Suppressor macrophage treated with lipopolysaccharide for 1 hour (primary cell): ENCODE measurements around the gene HACD4.

Experiments
- DNase-seq, 3 donors: peaks; one replicate each; pipeline ENCODE4 v3.0.0-alpha.2; 2020 to 2022

The HACD4 gene, protein sequence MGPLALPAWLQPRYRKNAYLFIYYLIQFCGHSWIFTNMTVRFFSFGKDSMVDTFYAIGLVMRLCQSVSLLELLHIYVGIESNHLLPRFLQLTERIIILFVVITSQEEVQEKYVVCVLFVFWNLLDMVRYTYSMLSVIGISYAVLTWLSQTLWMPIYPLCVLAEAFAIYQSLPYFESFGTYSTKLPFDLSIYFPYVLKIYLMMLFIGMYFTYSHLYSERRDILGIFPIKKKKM

GRCh38 chr9:21031091-21031807 lies at the start of gene HACD4:
HACD4 (minus strand) TSS chr9:21031640; CDS start chr9:21031590, 50 bp downstream.
- peak; percentile 67 to 87 (median 76) for DNase-seq

- no peak for DNase-seq
These were observed 49.4 kb upstream of the HACD4 start for GRCh38 chr9:21080793-21081192.

- DNase-seq = peak; percentile 49 to 67 (median 58)
These were observed 47.3 kb upstream of the HACD4 start for GRCh38 chr9:21078702-21079101.

DNA sequence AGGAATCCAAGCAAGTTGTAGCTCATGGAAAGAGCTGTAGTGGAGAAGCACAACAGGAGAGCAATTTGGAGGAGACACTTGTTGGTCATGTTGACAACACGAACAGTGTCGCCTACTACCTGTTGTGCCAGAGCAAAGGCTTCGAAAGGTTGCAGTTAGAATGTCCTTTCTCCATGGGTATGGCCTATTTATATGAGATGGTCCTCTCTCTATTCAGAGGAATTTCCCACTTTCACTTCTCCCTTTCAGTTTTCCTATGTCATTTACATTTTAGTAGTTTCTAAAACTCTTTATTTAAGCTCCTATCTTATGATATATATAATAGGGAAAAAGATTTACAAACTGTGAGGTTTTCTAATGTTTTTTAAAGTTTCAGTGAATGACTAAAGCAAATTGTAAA lies 46.3 kb upstream of the HACD4 start, which contains the start of gene IFNB1:
IFNB1 (minus strand) TSS at position 162 of the 400 bp plus-strand sequence; CDS start at position 89, 73 bp downstream.
- peak; percentile 73 to 91 (median 91) for DNase-seq

GRCh38 chr9:21075484-21075883 lies 44.0 kb upstream of the HACD4 start:
- no peak for DNase-seq

- DNase-seq = no peak
These were observed 39.5 kb upstream of the HACD4 start for GRCh38 chr9:21070906-21071305.

DNA sequence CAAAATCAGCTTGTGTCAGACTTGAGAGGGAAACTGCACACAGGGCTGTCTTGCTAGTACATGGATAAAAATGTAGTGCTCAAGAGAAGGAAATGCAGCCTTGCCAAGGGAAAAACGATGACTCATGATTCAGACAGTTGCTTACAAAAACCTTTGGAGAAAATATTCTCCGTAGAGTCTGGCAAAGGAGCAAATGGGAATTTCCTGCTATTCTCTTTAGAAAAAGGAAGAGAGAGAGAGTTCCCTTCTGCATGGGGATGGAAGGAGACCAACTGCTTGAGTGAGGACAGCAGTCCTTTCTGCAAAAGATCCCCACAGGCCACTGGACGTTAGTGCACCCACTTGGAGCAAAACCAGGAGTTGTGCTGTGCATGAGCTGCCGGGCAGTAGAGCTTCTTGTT lies 38.7 kb upstream of the HACD4 start:
- peak; percentile 76 to 89 (median 88) for DNase-seq

- peak in 1 of 3 donors; percentile 24 for DNase-seq
These were observed 29.6 kb upstream of the HACD4 start for GRCh38 chr9:21060919-21061561.

DNA sequence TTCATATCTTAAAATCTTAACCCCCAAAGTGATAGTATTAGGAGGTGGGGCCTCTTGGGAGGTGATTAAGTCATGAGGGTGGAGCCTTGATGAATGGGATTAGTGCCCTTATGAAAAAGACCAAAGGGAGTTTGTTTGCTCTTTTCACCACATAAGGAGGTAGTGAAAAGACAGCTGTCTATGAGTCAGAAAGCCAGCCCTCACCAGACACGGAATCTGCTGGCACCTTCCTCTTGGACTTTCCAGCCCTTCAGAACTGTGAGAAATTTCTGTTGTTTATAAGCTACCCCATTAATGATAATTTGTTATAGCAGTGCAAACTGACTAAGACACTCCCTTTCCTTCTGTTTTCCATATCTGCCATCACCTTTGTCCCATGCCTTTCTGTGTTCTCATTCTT lies 25.5 kb upstream of the HACD4 start:
- peak; percentile 69 to 74 (median 69) for DNase-seq

GRCh38 chr9:21053851-21054250 lies 22.4 kb upstream of the HACD4 start:
- DNase-seq = peak in 1 of 3 donors; percentile 29

GRCh38 chr9:21047281-21047691 lies 15.8 kb upstream of the HACD4 start:
- DNase-seq = peak in 1 of 3 donors; percentile 27

DNA sequence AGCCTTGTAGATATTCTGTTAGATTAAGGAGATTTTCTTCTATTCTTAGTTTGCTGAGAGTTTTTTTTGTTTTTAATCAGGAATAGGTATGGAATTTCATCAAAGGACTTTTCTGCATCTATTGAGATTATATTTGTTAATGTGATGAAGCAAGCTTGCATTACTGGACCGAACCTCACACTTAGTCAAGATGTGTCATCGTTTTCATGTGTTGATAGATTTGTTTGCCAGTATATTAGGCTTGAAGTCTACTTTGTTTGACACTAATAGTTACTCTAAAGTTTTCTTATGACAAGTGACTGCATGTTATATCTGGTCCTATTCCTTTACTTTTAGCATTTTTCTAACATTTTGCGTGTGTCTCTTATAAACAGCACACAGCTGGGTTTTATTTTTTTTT lies 12.4 kb upstream of the HACD4 start:
- DNase-seq = no peak

DNA sequence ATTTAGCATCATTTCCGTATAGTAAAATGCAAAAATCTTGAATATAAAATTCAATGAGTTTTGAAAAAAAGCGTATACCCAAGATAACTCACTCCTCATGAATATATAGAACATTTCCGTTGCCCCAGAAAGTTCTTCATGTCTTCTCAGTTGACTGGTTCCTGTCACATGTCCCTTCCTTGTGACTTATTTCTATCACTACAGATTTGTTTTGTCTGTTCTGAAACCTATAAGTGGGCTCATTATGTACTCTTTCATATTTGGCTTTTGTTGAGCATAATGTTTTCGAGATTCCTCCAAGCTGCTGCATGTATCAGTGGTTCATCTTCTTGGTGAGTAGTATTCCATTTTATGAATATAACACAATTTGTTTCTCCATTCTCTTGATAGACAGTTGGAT lies 11.0 kb upstream of the HACD4 start:
- no peak for DNase-seq

GRCh38 chr9:21039302-21039701 lies 7.9 kb upstream of the HACD4 start:
- no peak for DNase-seq

GRCh38 chr9:21037278-21037677 lies 5.8 kb upstream of the HACD4 start:
- DNase-seq = no peak

GRCh38 chr9:21031808-21032183 lies 356 bp upstream of the HACD4 start:
- DNase-seq = no peak

GRCh38 chr9:21030389-21031035 lies 928 bp downstream of the HACD4 start:
- DNase-seq = peak; percentile 82 to 93 (median 91)

DNA sequence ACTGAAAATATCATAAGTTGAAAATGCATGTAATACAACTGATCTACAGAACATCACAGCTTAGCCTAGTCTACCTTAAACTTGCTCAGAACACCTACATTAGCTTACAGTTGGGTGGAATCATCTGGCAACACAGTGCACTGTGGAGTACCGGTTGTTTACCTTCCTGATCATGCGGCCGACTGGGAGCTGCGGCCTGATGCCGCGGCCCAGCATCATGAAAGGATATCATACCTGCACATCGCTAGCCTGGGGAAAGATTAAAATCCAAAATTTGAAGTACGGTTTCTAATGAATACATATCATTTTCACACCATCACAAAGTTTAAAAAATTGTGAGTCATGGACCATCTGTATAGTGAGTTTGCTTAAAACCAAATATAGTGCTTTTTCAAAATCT lies 1.8 kb downstream of the HACD4 start:
- no peak for DNase-seq

DNA sequence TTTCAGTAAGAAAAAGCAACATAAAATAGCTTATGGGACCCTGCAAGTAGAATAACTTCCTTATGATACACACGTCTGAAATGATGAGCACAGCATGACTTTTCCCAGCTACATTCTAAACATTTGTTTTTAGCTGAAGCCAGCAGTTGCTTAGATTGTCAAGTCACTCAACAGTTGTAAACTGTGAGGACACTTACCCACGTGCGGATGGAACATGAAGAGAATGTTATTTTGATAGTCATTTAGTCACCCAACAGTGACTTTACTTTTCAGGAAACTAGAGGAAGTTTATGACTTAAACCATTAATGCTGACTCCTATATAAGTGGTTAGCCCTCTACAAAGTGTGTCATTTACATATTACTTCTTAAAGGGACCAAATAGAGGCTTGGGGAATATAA lies 3.0 kb downstream of the HACD4 start:
- DNase-seq = peak; percentile 79 to 97 (median 92)

GRCh38 chr9:21027295-21027694 lies 4.1 kb downstream of the HACD4 start:
- DNase-seq = no peak

GRCh38 chr9:21023861-21024260 lies 7.6 kb downstream of the HACD4 start:
- DNase-seq = peak; percentile 53 to 84 (median 81)

GRCh38 chr9:21018177-21018576 lies 13.3 kb downstream of the HACD4 start:
- DNase-seq = no peak
